Pancreas (tissue), 10 donors: ENCODE measurements around the gene DNAH2. TPM values are rescaled to one million over a fixed set of nuclear protein-coding genes. Genes with fewer than 3 reads are reported as not detected.

Experiments
- ATAC-seq, 4 donors: fragments of 200-7000 bp; cut with Tn5 transposase; one replicate each; pipeline versions ENCODE4 v1.8.0 to v1.9.1; 2020; ENCODE audit warnings: mild to moderate bottlenecking in 4 of 4, moderate library complexity in 4 of 4
- DNase-seq, 6 donors: peaks; one replicate each; pipeline ENCODE4 v3.0.0-alpha.2; 2020
- FAIRE-seq: peaks from 2 replicates; lab custom pipeline; 2012; peaks lifted over from hg19 to GRCh38; lab: Jason Lieb, UNC
- H3K27ac ChIP-seq, 4 donors: fragments of 200-600 bp; sonication (generic); 1 replicate in 3 of 4; 2 replicates in 1 of 4; pipeline versions ENCODE4 v1.5.0 to v1.8.0; 2020
- H3K27me3 ChIP-seq, 4 donors: fragments of 200-600 bp; one replicate each; pipeline ENCODE4 v1.8.0; 2021
- H3K36me3 ChIP-seq, 3 donors: fragments of 200-600 bp; sonication (generic) in 1 of 3; one replicate each; pipeline versions ENCODE4 v1.5.0 to v1.8.0; 2020 to 2021
- H3K4me1 ChIP-seq, 3 donors: fragments of 200-600 bp; one replicate each; pipeline ENCODE4 v1.8.0; 2021
- H3K4me3 ChIP-seq, 4 donors: fragments of 200-600 bp; sonication (generic) in 2 of 4; one replicate each; pipeline versions ENCODE4 v1.5.0 to v1.8.0; 2020 to 2021
- H3K9me3 ChIP-seq, 4 donors: fragments of 200-600 bp; one replicate each; pipeline ENCODE4 v1.8.0; 2021
- CTCF ChIP-seq, 4 donors: fragments of 200-600 bp; sonication (generic) in 3 of 4; IDR thresholded peaks; one replicate each; pipeline versions ENCODE4 v1.5.0 to v1.8.0; 2021; ENCODE audit warnings: antibody characterized with exemption in 4 of 4
- WGBS, 2 donors: extraction: QIAGEN DNeasy Blood & Tissue Kit; methylation state at CpG; one replicate each; pipeline ENCODE4 v1.1.7; 2013; 5-methylcytosine and 5-hydroxymethylcytosine counted together
- intact Hi-C, 3 donors: fragments of 100-400 bp; cut with DNase I; formaldehyde crosslinking; loops; one replicate each; pipeline versions ENCODE4 v1.11.1 to v1.14.2; 2022
- polyA plus RNA-seq, 2 donors: library from polyadenylated mRNA; stranded (reverse); fragments of 200-250 nt; gene quantifications; one replicate each; pipeline ENCODE4 v1.2.3, GENCODE V29; 2013
- total RNA-seq, 6 donors: library from RNA; stranded (reverse); fragmentation: NEBNext Ultra II Directional in 4 of 6; extraction: Animal tissue kit (Norgen Biotek cat#: 25700) in 4 of 6; gene quantifications; one replicate each; pipeline versions ENCODE4 v1.2.1 to v1.2.4, GENCODE V29; 2021 to 2023
- donor health status: healthy with polysubstance abuse.
- donor health status: DM: no; HTN: no; CAD: no; lungs with moderate emphysema.
- donor health status: DM: no; HTN: no; CAD: no.
- donor health status: control.
- donor health status: control.
- donor health status: Bipolar disorder and iron deficiency.
- donor health status: DM: yes; HTN: yes; CAD: no.
- donor health status: DM: no; HTN: no; CAD: no.
- donor health status: DM: no; HTN: no; CAD: no.
- donor health status: DM: yes; HTN: yes; CAD: no.

DNAH2 gene
- total and polyA plus RNA-seq, 8 donors, result 0.09 to 0.52 (median 0.24) TPM

GRCh38 chr17:7875804-7876370, 158.3 kb downstream of the DNAH2 start:
- TF ChIP-seq CTCF (IDR thresholded peaks at IDR 0.05), result no peak
- ATAC-seq, result no peak
- WGBS, 2 donors, result 83 to 85% methylated on average over 2 of the region's 2 CpGs
- intact Hi-C loops, result no loop called here
- no peaks in the 10 kb centered on the region for H3K27me3 ChIP-seq
- DNase-seq, result no peak
- H3K9me3 ChIP-seq, result no peaks in the 10 kb centered on the region
- no peak overlapping the region for H3K27ac ChIP-seq
- H3K4me1 ChIP-seq, result peaks cover 0 to 1% (median 0%) of the 10 kb centered on the region in 3 donors
- H3K4me3 ChIP-seq, result no peak overlapping the region
- no peak for FAIRE-seq
- peaks cover 0 to 8% (median 0%) of the 10 kb centered on the region in 3 donors for H3K36me3 ChIP-seq

GRCh38 chr17:7878234-7878633, 160.7 kb downstream of the DNAH2 start:
- WGBS, 2 donors, result 91 to 92% methylated on average over 7 of the region's 7 CpGs
- Histone ChIP-seq H3K4me1 (peaks cover 0 to 9% (median 1%) of the 10 kb centered on the region in 3 donors), H3K27ac (no peak overlapping the region), H3K36me3 (peaks cover 0 to 8% (median 0%) of the 10 kb centered on the region in 3 donors), H3K4me3 (no peak overlapping the region), H3K27me3 (no peaks in the 10 kb centered on the region), H3K9me3 (no peaks in the 10 kb centered on the region)
- DNase-seq (peak in 1 of 6 donors; percentile 7), FAIRE-seq (no peak), ATAC-seq (no peak)
- TF ChIP-seq CTCF (IDR thresholded peaks at IDR 0.05), result no peak
- intact Hi-C loops, result no loop called here

- 58% methylated on average over 3 of the region's 3 CpGs for WGBS, 2 donors
- peaks cover 0 to 9% (median 5%) of the 10 kb centered on the region in 3 donors for H3K4me1 ChIP-seq
- FAIRE-seq (no peak), DNase-seq (no peak), ATAC-seq (no peak)
- H3K9me3 ChIP-seq, result no peaks in the 10 kb centered on the region
- peaks cover 0 to 8% (median 0%) of the 10 kb centered on the region in 3 donors for H3K36me3 ChIP-seq
- H3K27me3 ChIP-seq, result no peaks in the 10 kb centered on the region
- no peak for TF ChIP-seq CTCF (IDR thresholded peaks at IDR 0.05)
- intact Hi-C loops, result no loop called here
- no peak overlapping the region for H3K27ac ChIP-seq
- H3K4me3 ChIP-seq, result no peak overlapping the region
These were observed 162.7 kb downstream of the DNAH2 start for GRCh38 chr17:7880076-7880868.

GRCh38 chr17:7881276-7882054, 163.9 kb downstream of the DNAH2 start:
- no peak overlapping the region for H3K27ac ChIP-seq
- no peak for FAIRE-seq
- intact Hi-C loops, result no loop called here

More at GRCh38 chr17:7881276-7882054, 163.9 kb downstream of the DNAH2 start:
- H3K9me3 ChIP-seq, result no peaks in the 10 kb centered on the region
- TF ChIP-seq CTCF (IDR thresholded peaks at IDR 0.05), result no peak
- WGBS, 2 donors, result 57 to 61% methylated on average over 7 of the region's 7 CpGs
- DNase-seq, result peak in 1 of 6 donors; percentile 11
- no peak for ATAC-seq
- H3K36me3 ChIP-seq, result peaks cover 0 to 8% (median 0%) of the 10 kb centered on the region in 3 donors
- H3K27me3 ChIP-seq, result no peaks in the 10 kb centered on the region
- H3K4me3 ChIP-seq, result no peak overlapping the region
- H3K4me1 ChIP-seq, result peaks cover 0 to 9% (median 5%) of the 10 kb centered on the region in 3 donors
